Rectal smooth muscle tissue (tissue), 1 donor: ENCODE measurements around the gene RAVER1.
"Not testable (repeated sequence)": the region's sequence is repeated elsewhere in the genome, so short reads cannot be mapped to it uniquely, and the experiment has no call there.

Experiments used
- H3K27ac ChIP-seq: one replicate; pipeline ENCODE4 v1.7.0; 2013; ENCODE audit warnings: low read depth, low read length, inconsistent platforms
- H3K27me3 ChIP-seq: one replicate; pipeline ENCODE4 v1.7.0; 2013; ENCODE audit warnings: low read length; ENCODE audit not compliant: control insufficient read depth, insufficient read depth
- H3K36me3 ChIP-seq: one replicate; pipeline ENCODE4 v1.7.0; 2013; ENCODE audit warnings: low read length; ENCODE audit not compliant: control insufficient read depth, insufficient read depth
- H3K4me1 ChIP-seq: one replicate; pipeline ENCODE4 v1.7.0; 2013; ENCODE audit warnings: low read length; ENCODE audit not compliant: control insufficient read depth, insufficient read depth
- H3K4me3 ChIP-seq: one replicate; pipeline ENCODE4 v1.7.0; 2013; ENCODE audit warnings: low read length
- H3K9ac ChIP-seq: one replicate; pipeline ENCODE4 v1.7.0; 2013; ENCODE audit warnings: low read length

The RAVER1 gene

DNA sequence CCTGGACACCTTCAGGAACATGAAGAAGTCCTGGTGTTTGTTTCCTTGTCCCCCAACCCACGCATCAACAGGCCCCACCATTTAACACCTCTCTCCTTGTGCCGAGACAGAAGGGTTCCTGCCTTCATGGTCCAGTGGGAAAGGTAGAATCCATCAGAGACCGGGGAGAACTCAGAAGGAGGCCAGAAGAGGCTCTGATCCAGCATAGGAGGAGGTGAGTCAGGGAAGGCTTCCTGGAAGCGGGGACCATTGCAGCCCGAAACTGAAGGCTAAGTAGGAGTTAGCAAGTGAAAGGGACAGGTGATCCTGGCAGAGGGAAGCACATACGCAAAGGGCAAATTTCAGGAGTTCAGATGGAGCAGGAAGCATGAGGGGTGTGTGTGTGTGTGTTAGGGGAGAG lies 5.6 kb upstream of the RAVER1 start:
- peak overlapping the region; percentile 59 for H3K4me3 ChIP-seq
- peaks cover 6% of the 10 kb centered on the region for H3K4me1 ChIP-seq
- H3K27ac ChIP-seq: no peak overlapping the region
- H3K9ac ChIP-seq: no peak overlapping the region
- no peaks in the 10 kb centered on the region for H3K36me3 ChIP-seq
- no peaks in the 10 kb centered on the region for H3K27me3 ChIP-seq

DNA sequence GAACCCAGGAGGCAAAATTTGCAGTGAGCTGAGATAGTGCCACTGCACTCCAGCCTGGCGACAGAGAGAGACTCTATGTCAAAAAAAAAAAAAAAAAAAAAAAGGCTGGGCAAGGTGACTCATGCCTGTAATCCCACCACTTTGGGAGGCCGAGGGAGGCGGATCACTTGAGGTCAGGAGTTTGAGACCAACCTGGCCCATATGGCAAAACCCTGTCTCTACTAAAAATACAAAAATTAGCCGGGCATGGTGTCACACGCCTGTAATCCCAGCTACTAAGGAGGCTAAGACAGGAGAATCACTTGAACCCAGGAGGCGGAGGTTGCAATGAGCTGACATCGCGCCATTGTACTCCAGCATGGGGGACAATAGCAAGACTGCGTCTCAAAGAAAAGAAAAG lies 3.4 kb upstream of the RAVER1 start:
- H3K36me3 ChIP-seq, H3K27ac ChIP-seq, H3K4me3 ChIP-seq, H3K27me3 ChIP-seq, H3K9ac ChIP-seq: not testable (repeated sequence)
- H3K4me1 ChIP-seq: peaks cover 13% of the 10 kb centered on the region

DNA sequence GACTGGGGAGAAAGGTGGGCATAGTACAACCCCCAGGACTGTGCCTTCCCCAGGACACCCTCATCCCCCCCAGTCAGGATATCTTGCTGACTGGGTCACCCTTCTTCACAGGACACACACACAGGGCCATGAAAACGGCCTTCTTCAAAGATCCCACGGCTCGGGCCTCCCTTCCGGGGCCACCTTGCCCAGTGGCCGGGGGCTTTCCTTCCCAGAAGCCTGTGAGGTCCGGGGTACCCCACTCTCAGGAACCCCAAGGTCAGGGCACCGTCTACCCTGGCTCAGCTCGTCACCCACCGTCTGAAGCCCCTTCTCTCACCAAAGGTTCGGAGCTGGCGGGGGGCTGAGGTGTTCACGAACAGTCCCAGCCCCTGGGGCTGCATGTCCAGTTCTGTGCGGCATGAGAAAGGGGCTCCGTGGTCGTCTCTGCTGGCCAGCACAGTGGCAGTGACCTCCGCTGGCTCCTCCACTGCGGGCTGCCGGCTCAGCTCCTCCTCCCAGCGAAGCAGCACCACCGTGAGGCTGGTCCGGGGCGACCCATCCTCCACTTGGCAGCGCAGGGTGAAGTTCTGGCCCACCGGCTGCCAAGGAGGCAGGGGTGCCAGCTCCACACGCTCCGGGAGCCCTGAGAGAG lies 2.1 kb upstream of the RAVER1 start:
- H3K4me3 ChIP-seq: peak overlapping the region; percentile 81
- peak overlapping the region; percentile 59 for H3K27ac ChIP-seq
- H3K9ac ChIP-seq: no peak overlapping the region
- peaks cover 13% of the 10 kb centered on the region for H3K4me1 ChIP-seq
- no peaks in the 10 kb centered on the region for H3K36me3 ChIP-seq
- H3K27me3 ChIP-seq: no peaks in the 10 kb centered on the region

DNA sequence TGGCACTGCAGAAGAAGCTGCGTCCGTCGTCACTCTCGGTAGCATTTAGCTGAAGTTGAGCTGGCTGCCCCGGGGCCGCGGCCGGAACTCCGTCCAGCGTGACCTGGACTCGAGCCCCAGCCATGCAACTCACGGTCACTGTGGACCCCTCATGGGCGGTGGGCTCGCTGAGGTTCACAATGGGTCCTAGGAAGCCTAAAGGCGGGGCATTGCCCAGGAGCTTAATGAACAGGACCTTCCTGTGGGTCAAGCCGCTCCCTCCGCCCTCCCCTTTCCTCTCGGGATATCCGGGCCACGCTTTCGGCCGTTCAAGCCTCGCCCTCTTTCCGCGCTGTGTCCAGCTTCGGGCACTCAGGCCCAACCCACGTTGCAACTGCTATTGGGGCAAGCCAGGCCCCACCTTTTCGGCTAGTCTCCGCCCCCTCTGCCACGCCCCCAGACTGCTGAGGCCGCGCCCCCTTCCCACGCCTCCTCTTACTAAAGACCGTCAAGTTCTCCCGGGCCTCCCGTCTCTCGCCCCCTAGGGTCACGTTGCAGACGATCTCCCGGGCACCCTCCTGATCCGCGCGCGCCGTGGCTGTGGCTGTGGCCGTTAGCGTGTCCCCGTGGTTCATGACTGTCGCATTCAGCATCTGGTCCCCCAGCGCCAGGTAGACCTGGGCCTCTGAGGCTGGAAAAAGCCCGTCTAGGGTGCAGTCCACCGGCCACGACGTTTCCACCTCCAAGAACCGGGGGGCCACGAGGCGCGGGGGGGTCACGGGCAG lies 1.4 kb upstream of the RAVER1 start:
- Histone ChIP-seq H3K4me1 (peaks cover 13% of the 10 kb centered on the region), H3K27me3 (no peaks in the 10 kb centered on the region), H3K27ac (peak overlapping the region; percentile 66), H3K9ac (peak overlapping the region; percentile 56), H3K36me3 (no peaks in the 10 kb centered on the region), H3K4me3 (peak overlapping the region; percentile 81)

DNA sequence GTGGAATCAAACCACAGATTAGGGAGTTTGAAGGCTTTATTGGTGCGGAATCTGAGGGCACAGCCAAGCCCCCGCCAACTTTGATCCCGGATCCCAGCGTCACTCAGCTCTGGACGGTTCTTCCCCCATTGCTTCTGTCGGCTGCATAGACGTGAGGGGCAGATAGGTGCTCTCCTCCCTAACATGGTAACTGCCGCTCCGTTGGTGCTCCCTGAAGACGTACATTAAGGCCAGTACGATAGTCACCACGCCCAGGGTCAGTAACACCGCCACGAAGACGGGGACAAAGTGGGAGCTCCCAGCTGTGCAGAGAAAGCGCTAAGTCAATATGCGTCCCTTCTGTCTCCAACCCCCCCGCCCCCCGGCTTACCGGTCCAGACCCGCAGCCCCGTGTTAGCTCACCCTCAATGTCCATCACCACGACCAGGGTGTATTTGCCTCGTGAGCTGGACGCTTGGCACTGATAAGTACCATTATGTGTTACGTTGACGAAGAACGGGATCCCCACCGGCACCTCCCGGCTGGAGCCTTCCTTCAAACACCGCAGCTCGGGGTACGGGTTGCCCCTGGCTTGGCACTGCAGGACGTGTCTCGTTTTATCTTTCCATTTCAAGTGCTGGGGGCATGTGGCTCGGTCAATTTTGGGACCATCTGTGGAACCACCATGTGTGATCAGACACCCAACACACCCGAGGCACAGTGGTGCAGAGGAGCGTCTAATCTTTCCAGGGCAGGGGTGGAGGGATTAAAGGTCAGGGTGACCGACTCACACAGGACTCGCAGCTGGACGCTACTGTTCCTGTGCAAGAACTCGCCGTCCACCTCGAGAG lies 644 bp upstream of the RAVER1 start:
- Histone ChIP-seq H3K4me3 (peak overlapping the region; percentile 81), H3K36me3 (peaks cover under 1% of the 10 kb centered on the region), H3K9ac (peak overlapping the region; percentile 56), H3K4me1 (peaks cover 13% of the 10 kb centered on the region), H3K27me3 (no peaks in the 10 kb centered on the region), H3K27ac (peak overlapping the region; percentile 66)

DNA sequence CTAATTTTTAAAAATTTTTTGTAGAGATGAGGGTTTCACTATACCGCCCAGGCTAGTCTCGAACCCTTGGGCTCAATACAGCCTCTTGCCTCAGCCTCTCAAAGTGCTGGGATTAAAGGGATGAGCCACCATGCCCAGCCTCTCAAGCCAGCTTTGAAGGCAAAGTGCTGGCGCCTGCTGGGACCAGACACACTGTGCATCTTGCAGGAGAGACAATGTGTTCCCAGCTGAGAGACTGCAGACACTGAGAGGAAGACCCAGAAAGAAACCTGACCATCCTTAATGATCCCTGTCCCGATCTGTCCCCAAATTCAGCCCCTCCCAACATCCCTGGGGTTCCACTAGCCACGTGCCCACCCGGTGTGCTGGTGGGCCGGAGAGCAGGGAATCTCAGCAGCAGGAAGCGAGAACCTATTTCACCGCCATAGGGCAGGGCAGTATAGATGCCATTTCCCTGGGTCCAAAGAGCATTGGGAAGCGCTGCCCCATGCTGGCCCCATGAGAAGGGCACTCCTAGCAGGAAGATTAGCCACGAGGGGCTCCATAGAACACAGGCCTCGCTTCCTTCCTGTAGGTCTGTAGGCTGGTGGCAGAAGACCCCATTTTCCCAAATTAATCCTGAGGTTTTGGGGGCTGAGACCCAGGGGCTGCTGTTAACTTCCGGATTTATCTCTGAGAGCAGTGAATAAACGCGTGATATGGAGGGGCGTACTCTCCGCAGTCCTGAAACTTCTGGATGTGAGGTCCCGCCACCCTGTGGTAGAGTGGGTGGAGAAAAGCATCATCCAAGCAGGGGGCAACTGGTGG lies 968 bp downstream of the RAVER1 start:
- Histone ChIP-seq H3K4me3 (peak overlapping the region; percentile 88), H3K9ac (peak overlapping the region; percentile 67), H3K27me3 (no peaks in the 10 kb centered on the region), H3K36me3 (peaks cover 16% of the 10 kb centered on the region), H3K4me1 (peaks cover 13% of the 10 kb centered on the region), H3K27ac (peak overlapping the region; percentile 89)

DNA sequence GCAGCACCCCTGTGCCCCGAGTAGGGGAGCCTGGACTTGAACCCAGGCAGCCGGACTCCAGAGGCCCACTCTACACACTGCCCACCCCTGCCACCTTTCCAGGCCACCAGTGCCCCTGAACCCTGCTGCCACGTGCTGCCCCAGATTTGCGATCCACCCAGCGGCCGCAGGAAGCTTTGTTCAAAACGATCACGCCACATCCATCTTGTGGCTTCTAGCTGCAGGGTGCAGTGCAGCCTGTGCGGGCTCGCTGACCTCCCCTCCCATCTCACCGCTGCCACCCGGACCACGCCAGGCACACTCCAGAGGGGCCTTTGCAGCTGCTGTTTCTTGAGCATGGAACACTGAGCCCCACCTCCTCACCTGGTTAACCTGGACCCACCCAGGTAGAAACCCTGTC lies 3.8 kb downstream of the RAVER1 start:
- Histone ChIP-seq H3K4me1 (peaks cover 12% of the 10 kb centered on the region), H3K27ac (no peak overlapping the region), H3K4me3 (no peak overlapping the region), H3K9ac (no peak overlapping the region), H3K36me3 (peaks cover 19% of the 10 kb centered on the region), H3K27me3 (no peaks in the 10 kb centered on the region)

DNA sequence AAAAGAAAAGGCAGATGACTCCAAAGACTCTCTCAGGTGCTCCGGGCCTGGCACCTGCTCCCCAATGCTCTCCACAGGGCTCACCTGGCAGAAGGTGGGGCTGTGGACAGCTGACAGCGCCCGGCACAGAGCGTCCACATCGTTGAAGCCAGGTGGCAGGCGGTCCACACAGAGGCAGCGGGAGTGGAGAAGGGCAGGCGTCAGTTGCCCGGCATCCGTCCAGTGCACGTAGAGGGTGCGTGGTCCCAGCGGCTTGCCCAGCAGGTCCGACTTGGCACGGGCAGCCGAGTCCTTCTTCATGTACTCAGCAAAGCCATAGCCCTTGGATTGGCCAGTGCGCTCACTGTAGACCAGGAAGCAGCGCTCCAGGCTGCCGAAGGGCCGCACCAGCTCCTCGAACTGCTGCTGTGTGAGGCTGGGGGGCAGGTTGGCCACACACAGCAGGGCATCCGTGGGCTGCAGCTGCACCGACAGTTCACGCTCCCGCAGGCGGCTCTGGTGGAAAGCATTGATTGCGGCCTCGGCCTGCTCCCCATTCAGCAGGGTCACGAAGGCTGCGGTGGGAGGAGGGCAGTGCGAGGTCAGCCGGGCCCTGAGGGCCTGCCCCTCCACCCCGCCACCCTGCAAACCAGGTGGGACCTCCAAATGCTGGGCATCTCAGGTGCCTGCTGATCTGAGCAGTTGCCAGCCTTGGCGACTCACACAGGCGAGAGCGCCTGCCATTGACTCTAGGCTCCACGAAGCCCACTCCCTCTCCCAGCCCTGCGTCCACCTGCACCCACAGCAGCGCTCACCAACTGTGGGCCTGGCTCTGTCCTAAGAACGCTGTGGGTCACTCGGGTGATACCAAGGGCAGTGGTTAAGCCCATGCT lies 4.5 kb downstream of the RAVER1 start:
- Histone ChIP-seq H3K27me3 (no peaks in the 10 kb centered on the region), H3K4me1 (peaks cover 7% of the 10 kb centered on the region), H3K36me3 (peaks cover 19% of the 10 kb centered on the region), H3K27ac (no peak overlapping the region), H3K9ac (no peak overlapping the region), H3K4me3 (no peak overlapping the region)

DNA sequence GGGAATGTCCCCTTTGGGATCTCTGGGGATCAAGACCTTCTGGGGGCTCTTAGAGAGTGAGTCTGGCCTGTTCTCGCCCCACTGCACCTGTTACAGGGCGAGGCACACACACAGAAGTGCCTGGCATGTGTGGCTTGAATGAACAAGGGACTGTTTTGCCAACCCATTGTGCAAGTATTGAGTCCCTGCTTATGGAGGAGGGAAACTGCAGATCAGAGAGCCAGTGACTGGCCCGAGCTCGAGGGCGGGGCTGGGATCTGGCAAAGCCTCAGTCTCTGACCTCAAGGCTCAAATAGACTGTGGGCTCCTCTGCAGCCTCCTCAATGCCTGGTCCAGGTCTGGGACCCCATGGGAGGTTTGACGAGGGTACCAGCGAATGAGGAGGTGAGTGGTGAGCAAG lies 5.5 kb downstream of the RAVER1 start:
- H3K9ac ChIP-seq: no peak overlapping the region
- H3K27ac ChIP-seq: no peak overlapping the region
- H3K4me1 ChIP-seq: peaks cover 6% of the 10 kb centered on the region
- peaks cover 25% of the 10 kb centered on the region for H3K36me3 ChIP-seq
- H3K27me3 ChIP-seq: no peaks in the 10 kb centered on the region
- H3K4me3 ChIP-seq: no peak overlapping the region

DNA sequence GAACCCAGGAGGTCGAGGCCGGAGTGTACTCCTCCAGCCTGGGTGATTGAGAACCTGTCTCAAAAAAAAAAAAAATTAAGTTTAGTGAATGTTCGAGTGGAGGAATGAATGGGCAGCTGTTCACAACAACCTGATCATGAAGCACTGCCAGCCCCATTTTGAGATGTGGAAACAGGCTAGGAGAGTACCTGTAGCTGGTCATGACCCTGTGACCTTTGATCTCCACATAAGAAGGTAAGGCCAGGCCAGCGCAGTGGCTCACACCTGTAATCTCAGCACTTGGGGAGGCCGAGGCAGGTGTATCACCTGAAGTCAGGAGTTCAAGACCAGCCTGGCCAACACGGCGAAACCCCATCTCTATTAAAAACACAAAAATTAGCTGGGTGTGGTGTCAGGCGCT lies 7.6 kb downstream of the RAVER1 start:
- peaks cover 37% of the 10 kb centered on the region for H3K36me3 ChIP-seq
- H3K27me3 ChIP-seq: no peaks in the 10 kb centered on the region
- H3K4me1 ChIP-seq: no peaks in the 10 kb centered on the region
- no peak overlapping the region for H3K4me3 ChIP-seq
- H3K27ac ChIP-seq: no peak overlapping the region
- no peak overlapping the region for H3K9ac ChIP-seq
